Kidney epithelial cell (primary cell): Measurements from ENCODE around the gene SMCO3. TPM values are rescaled to one million over a fixed set of nuclear protein-coding genes. Genes with fewer than 3 reads are reported as not detected.

ENCODE experiments used
- DNase-seq: peaks from one replicate; pipeline ENCODE4 v3.0.0-alpha.2; 2010; ENCODE audit warnings: low read depth
- H3K27me3 ChIP-seq: 2 replicates; pipeline ENCODE4 v1.6.0; 2011; ENCODE audit warnings: low read length; ENCODE audit not compliant: control insufficient read depth, insufficient read depth
- H3K36me3 ChIP-seq: 2 replicates; pipeline ENCODE4 v1.5.1; 2011; ENCODE audit warnings: low read length; ENCODE audit not compliant: control insufficient read depth, insufficient read depth
- H3K4me3 ChIP-seq: 2 replicates; pipeline ENCODE4 v1.5.1; 2011; ENCODE audit warnings: low read depth, mild to moderate bottlenecking, control low read depth, low read length
- CTCF ChIP-seq: IDR thresholded peaks from 2 replicates; pipeline ENCODE4 v1.5.1; 2011; ENCODE audit warnings: mild to moderate bottlenecking, moderate library complexity, low read length, control low read depth, inconsistent platforms; ENCODE audit not compliant: insufficient read depth, poor library complexity, severe bottlenecking
- total RNA-seq: library from RNA; depleted of rRNA; stranded (reverse); fragments of >200 nt; gene quantifications from 2 replicates; pipeline ENCODE4 v1.2.3, GENCODE V29; 2015

SMCO3 gene
- total RNA-seq, 1 donor from 2014 or later, result not detected

GRCh38 chr12:14803830-14804160 lies 10.2 kb downstream of the SMCO3 start:
- no peak for TF ChIP-seq CTCF
- H3K36me3 ChIP-seq, result no peaks in the 10 kb centered on the region
- no peaks in the 10 kb centered on the region for H3K27me3 ChIP-seq
- DNase-seq, result no peak
- peak overlapping the region; percentile 99 for H3K4me3 ChIP-seq

GRCh38 chr12:14803011-14803829 lies 10.8 kb downstream of the SMCO3 start, which contains the start of the genes C12orf60 and WBP11:
Gene C12orf60 (plus strand): TSS chr12:14803670. CDS start chr12:14822936, 19,266 bp downstream.
Gene WBP11 (minus strand): TSS chr12:14803478. CDS start chr12:14801383, 2,095 bp downstream.
- no peak for TF ChIP-seq CTCF
- H3K36me3 ChIP-seq, result no peaks in the 10 kb centered on the region
- H3K4me3 ChIP-seq, result peak within 1 kb of the TSS; percentile 99
- no peaks in the 10 kb centered on the region for H3K27me3 ChIP-seq
- peak; percentile 98 for DNase-seq

GRCh38 chr12:14802721-14803010 lies 11.3 kb downstream of the SMCO3 start:
- no peak for DNase-seq
- TF ChIP-seq CTCF, result no peak
- Histone ChIP-seq H3K4me3 (peak overlapping the region; percentile 99), H3K27me3 (no peaks in the 10 kb centered on the region), H3K36me3 (no peaks in the 10 kb centered on the region)

GRCh38 chr12:14802247-14802646 lies 11.7 kb downstream of the SMCO3 start:
- no peak for DNase-seq
- Histone ChIP-seq H3K4me3 (peak overlapping the region; percentile 99), H3K36me3 (no peaks in the 10 kb centered on the region), H3K27me3 (no peaks in the 10 kb centered on the region)
- TF ChIP-seq CTCF, result no peak

- H3K36me3 ChIP-seq, result no peaks in the 10 kb centered on the region
Observed at GRCh38 chr12:14795028-14795448, 18.9 kb downstream of the SMCO3 start.

More at GRCh38 chr12:14795028-14795448, 18.9 kb downstream of the SMCO3 start:
- DNase-seq, result no peak
- no peaks in the 10 kb centered on the region for H3K27me3 ChIP-seq
- no peak for TF ChIP-seq CTCF
- no peak overlapping the region for H3K4me3 ChIP-seq
